GM18507 (cell line): Measurements from ENCODE around the gene NAV1.

Source experiments
- DNase-seq: peaks from one replicate; pipeline ENCODE4 v3.0.0; 2011; ENCODE audit warnings: low read depth; ENCODE audit not compliant: insufficient read length; ENCODE audit errors: extremely low spot score
- FAIRE-seq: peaks from 2 replicates; lab custom pipeline; 2011; peaks lifted over from hg19 to GRCh38; lab: Jason Lieb, UNC

NAV1 gene

DNA sequence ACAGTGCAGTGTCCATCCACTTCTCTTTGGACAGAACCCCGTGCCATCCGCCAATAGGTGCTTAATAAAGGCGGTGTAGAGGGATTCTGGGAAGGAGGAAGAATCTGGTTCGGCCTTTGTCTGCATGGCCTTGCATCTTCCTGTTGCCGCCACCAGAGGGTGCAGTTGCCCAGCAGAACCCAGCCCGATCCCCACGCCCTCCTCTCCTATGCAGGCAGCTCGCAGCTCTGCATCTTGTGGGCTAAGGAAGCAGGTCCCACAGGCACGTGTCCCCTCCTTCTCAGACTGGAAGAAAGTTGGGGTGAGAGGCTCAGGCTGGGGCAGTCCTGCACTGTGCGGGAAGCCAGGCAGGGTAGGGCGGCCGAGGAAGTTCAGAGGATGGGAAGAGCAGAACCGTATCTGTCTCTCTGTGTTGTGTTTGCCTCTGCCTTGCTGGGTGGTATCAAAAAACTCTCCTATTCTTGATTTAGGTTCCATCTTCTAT lies 20.8 kb downstream of the NAV1 start:
- DNase-seq (peak; percentile 64), FAIRE-seq (peak; percentile 91)

DNA sequence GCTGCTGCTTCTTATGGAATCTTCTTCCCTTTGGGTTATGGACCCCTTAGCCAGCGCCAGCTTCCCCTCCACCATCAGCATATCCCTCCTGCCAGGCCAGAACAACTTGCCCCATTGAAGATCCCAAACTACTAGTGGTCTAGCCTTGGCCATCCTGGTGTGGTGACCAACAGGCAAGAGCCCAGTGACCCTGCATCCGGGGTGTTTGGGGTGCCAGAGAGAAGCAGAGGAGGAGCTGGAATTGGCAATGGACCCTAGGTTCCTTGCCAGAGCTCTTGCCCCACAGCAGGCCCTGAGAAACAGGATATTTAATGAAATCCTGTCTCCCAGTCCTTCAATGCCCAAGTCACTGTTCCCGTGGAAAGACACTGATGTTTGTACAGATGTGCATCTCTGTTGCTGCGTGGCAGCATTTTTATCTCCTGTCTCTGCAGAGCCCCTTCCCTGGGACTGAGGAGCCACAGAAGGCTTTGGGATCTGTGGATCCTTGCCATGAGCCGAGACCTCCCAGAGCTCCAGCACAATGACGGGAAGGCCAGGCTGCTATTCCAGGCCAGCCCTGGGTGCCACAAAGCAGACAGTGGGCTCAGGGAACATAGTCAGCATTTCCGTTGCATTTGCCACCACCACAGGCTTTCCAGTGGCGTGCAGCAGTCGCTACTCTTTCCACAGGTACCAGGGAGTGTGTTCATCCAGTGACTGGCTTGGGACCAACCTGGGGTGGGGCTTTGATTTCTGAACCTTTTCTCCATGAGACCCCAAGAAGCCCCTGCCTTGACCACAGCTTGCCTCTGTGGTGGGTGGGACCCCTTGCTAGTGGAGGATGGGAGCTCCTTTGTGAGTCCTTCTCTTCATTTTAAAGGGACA lies 21.6 kb downstream of the NAV1 start:
- FAIRE-seq = no peak
- DNase-seq = no peak

DNA sequence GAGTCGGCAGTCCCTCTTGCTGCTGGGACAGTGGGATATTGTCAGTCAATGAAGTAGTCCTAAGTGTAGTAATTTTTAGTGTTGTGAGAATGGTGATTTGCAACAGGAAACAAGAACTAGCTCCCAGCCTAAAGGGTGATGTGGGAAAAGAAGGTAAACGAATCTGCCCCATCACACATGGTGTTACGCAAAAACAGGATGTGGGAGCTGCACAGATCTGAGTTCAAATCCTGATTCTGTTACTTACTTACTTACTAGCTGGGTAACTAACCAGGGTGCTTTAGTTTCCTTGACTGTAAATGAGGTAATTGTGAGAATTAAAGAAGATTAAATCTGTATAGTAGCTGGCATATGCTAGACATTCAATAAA lies 22.3 kb downstream of the NAV1 start:
- DNase-seq = no peak
- no peak for FAIRE-seq

DNA sequence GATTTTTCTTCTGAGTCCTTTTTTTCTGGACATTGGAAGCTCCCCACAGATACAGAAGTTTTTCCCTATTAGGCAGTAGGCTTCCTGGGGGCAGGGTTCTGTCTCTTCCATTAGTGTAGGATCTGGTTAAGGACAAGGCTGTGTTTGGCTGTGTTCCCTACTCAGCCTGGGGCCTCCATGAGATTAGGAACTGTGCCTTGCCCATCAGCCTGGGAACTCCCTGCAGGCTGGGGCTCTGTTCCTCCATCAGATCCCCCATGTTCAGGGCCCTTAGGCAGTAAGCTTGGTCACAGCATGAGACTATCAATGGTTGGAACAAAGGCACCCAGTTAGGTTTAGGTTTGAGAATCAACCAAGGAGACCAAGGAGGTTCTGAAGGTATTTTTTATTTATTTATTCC lies 22.7 kb downstream of the NAV1 start:
- FAIRE-seq (no peak), DNase-seq (no peak)

DNA sequence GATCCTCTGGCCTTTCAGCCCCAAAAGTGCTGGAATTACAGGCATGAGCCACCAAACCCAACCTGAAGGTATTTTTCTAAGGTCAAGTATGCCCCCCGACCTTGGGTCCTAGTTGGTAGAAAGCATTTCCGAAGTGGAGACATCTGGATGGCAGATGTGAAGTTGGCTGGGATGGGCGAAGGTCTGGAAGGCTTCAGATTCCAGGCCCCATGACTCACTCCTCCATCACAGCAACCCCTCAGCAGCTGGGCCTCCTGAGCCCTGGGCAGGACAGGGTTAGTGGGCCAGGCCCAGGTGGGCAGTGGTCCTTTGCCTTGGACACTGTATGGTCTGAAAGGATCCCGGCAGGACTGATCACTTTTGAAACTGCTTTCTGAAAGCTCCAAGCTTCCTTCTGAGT lies 23.3 kb downstream of the NAV1 start:
- DNase-seq (no peak), FAIRE-seq (no peak)

DNA sequence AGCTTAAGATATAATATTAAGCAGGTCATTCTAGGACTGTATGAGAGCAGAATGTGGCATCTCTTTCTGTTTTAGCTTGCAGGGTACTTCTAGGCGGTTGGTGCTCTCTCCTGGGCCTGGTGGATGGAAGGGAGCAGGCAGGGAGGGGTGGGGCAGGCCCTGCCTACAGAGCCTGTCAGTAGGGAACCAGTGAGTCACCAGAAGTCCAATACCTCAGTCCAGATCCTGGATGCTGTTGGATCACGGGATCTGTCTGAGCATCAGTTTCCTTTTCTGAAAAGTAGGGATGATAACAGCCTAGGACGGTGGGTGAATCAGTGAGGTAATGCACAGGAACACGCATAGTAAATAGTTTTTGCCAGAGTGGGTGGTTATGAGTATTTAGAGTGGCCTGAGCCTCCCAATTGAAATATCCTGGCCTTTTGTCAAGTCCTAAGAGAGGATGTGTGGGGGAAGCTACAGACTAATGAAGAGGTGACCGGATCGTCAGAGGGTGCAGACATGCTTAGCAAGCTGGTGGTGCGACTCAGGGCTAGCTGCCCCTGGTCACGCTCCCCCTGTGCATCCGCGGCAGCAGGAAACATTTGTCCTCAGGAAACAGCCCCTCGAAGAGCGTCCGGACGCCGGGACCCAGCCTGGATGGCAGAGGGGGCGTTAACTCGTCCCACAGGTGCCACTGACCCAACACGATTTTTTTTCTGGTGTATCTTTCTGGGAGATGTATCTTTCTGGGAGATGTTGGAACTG lies 23.9 kb downstream of the NAV1 start:
- DNase-seq (no peak), FAIRE-seq (no peak)

DNA sequence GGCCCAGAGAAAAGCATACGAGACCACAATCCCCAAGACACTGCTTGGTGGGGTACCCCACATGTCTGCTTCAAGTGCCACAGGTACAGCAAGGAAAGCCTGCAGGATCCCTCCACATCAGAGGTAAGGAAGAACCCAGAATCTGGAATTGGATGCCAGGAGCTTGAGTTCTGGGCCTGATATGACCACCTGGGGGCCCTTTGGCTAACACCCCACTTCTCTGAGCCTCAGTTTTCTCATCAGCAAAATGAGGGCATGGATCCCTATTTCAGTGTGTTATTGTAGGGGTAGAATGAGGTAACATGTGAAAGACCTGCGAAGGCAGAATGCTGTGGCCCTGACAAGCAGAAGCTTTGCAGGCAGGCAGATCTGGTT lies 24.5 kb downstream of the NAV1 start:
- no peak for FAIRE-seq

DNA sequence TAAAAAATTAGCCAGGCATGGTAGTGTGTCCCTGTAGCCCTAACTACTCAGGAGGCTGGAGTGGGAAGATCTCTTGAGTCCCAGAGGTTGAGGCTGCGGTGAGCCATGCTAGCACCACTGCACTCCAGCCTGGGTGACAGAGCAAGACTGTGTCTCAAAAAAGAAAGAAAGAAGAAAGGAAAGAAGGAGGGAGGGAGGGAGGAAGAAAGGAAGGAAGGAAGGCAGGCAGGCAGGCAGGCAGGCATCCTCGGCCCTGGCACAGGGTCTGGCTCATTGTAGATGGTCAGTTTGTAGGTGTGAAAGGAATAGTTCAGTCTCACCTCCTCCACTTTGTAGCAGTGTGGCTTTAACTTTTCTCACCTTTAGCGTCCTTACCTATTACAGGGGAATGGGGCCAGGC lies 25.0 kb downstream of the NAV1 start:
- FAIRE-seq = no peak
- no peak for DNase-seq

More for the DNA sequence above, 24.5 kb downstream of the NAV1 start:
- DNase-seq = no peak

DNA sequence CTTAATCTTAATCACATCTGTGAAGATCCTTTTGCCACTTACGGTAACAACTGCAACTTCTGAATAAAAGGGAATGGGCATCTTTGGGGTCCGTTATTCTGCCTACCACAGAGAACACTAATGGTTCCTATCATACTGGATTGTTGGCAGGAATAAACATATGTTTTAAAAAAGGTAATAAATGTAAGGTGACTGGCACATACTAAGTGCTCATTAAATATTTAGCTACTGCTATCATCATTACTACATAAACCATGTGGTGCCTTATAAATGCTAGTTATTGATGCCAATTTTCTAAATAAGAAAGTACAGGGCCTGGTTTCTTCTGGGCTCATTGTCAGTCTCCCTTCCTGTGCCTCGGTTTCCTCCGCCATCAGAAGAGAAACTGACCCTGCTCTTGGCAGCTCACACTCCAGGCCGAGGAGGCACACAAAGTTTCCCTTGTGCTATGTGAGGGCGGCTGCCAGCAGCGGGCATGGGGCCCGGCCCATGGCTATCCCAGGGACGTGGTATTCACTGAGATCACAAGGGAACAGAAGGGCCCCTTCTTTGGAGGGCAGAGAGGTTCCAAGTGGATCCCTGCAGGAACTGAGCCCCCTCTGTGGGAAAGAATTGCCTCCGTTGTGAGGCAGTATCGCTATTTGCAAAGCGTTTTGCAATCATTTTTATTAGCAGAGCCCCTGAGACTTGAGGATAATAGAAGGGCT lies 26.2 kb downstream of the NAV1 start:
- FAIRE-seq = no peak

DNA sequence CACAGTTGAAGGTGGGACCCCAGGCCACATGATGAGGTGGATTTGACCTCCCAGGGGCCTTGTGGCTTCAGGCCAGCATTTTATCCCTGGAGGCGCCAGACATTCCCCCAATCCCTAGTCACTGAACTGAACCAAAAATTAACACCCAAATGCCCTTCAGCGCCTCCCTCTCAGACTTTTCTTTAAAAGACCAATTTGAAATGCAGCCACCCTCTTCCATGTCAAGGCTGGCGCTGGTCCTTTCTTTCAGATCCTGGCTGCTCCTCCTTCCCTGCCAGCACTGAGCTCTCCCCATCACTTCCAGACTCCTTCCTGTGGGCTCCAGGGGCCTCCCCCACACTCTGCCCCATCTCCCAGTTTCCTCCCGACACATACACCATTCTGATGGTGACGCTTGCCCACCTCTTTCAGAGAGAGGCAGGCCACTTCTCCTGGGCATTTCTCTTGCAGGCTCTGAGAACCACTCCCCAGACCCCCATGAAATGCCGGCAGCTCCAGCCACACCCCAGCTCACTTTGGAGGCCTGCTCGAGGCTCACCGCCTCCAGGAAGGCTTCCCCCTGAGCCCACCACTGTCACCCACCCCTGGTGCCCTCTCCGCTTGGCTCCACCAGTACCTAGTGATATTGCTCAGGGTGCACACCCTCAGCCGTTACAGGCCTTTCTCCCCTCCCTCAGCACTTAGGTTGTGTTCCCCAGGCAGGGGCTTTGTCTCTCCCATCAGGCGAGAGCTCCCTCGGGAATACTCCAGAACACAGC lies 27.0 kb downstream of the NAV1 start:
- FAIRE-seq (no peak), DNase-seq (no peak)

More for the DNA sequence above, 26.2 kb downstream of the NAV1 start:
- DNase-seq = no peak

DNA sequence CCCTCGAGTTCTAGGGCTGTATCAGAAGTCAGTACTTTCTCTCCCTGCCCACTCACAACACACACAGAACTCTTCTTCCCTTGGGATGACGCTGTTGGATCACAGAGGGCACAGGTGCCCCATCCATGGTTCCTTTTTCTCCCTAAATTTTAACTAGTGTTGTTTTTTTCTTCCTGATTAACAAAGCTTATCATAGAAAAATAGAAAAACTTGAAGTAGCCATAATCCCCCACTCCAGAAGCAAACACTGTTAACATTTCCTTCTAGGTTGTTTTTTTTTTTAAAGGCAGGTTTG lies 27.5 kb downstream of the NAV1 start:
- no peak for FAIRE-seq
- no peak for DNase-seq

DNA sequence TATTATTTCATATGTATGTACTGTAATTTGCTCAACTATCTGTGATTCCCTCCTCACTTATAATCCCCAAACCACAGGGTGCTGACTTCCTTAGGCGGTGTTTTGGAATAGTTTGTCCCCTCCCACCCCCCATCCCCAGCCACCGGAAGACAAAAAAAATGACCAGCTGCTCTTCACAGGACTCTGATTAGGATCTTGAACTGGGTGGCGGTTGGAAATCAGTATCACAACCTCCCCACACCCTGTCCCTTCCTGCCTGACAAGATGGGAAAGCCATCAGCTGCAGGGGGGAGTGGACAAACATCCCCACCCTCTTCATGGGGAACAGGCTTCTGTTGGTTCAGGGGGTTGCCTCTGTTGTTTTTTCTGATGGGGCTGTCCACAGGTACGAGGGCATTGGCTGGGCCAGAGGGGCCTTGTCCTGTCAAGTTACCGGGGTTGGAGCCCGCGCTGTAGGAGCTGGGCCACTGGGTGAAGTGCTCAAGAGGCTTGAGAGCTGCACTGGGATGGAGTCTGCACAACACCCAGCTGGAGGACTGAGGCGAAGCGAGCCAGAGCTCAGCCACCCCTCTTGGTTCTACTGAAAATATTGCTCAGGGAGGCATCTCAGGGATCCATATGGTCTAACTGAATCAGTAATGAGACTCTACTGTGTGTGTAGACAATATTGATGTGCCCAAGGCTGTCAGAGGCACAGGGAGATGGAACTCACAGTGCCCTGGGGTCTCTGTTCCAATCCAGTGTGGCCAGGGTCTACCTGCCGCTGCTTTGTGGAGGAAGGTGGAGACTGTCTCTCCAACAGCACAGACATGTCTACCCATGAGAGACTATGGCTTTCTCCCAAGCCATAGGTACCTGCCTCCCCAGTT lies 28.2 kb downstream of the NAV1 start:
- FAIRE-seq (no peak), DNase-seq (no peak)

DNA sequence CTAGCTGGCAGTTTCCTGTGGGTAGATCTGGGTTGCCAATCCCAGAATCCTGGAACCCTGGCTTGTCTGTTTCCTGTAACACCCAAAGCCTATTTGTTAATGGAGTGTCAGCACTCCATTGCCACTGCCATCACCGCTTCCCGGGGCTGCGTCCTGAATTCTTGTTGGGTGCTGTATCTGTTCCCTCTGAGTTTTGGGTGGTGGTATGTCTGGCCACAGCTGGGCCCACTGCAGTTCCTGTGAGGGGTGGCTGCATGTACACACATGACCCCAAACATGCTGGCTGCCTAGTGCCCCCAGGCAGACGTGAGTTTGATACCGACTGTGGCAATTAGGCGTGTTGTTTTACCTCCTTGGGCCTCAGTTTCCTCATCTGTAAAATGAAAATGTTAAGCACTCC lies 29.3 kb downstream of the NAV1 start:
- no peak for FAIRE-seq
- no peak for DNase-seq

DNA sequence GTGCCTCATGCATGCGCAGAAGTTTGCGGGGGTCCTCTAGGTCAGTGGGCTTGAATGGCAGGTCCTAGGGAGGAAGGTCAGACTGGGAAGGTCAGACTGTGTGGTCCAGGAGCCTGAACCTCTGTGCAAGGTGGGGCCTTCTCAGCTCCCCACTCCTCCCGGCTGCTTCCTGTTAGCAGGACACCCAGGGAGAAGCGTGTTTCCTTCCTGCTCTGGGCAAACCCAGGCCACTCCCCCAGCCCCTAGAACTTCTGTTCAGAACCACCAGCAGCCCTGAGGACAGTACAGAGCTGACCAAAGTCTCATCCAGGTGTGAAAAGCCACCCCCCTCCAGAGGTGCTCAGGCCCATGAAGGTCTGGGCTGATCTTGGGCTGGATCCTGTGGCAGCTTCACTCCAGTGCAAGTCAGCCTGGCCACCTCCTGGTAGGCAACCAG lies 29.9 kb downstream of the NAV1 start:
- FAIRE-seq = no peak
- no peak for DNase-seq

DNA sequence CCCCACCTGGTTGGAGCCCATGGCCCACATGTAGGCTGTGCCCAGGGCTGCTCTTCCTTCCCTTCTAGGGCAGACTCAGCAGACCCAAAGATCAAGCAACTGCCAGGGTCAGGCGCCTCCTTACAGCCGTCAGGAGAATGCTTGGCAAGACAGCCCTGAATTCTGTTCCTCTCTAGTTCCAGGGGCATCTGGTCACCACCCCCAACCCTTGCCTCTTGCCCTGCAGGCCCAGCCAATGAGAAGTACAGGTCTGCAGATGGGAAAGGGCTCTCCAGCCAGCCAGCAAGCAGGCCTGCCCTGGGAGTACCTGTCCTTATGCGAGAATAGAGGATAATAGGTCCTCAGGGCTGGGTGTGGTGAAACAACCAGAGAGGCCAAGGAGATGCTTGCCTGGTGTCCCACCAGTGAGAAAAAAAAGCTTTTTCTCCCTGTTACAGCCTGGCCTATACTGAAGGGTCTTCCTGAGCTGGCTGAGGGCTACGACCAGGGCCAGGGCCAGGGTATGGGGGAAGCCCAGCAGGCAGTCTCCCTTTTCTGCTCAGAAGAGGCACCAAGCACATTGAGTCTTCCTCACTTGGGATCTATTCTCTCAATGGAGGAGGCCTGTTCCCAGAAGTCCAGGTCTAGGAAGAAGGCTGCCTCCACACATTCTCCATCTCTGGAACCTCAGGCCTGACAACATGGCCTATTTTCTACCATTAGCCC lies 31.4 kb downstream of the NAV1 start:
- FAIRE-seq (no peak), DNase-seq (no peak)

DNA sequence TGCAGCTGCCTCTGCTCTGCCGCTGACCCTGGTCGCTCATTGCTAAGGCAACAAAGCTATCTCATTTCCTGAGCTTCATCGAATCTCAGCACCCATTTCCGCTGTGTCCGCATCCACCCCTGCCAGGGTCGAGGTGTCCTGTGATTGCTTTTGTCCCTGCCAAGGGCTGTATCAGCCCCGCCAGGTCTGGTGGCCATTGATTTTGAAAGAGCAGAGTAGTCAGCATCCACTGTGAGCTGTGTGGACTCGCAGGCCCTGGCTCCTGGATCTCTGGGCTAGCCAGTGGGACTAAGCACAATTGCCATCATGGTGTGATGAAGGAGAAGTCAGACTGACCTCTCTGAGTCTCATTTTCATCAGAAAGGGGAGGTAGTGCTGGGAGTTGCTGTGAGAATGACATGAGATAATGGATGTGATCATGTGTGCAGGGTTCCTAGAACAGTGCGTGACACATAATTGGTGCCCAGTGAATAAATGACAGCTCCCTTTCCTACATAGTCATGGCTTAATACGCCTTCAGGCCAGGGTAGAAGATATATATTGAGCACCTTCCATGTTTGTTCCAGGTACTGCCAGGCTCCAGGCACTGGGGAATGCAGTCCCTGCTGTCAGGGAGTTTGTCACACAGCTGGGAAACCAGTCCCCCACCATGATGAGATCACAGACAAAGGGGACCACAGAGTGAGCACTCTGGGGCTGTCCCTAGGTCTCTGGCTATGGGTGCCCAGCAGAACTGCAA lies 32.1 kb downstream of the NAV1 start:
- FAIRE-seq = no peak
- no peak for DNase-seq

DNA sequence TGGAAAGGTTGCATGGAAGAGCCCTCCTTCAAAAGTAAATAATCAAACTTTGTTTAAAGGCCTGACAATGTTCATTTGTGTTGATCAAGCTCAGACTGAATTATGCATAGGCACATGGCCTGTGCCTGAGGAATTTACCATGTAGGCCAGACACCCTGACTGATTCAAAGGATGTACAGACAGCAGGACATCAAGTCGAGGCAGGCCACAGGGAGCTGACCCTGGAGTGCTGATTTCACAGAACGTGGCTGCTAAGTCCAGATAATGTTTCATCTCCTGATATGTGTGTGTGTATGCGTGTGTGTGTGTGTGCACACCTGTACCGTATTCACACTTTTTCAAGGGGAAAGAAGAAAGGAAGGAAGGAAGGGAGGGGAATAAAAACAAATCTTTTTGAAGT lies 34.1 kb downstream of the NAV1 start:
- FAIRE-seq (no peak), DNase-seq (no peak)

DNA sequence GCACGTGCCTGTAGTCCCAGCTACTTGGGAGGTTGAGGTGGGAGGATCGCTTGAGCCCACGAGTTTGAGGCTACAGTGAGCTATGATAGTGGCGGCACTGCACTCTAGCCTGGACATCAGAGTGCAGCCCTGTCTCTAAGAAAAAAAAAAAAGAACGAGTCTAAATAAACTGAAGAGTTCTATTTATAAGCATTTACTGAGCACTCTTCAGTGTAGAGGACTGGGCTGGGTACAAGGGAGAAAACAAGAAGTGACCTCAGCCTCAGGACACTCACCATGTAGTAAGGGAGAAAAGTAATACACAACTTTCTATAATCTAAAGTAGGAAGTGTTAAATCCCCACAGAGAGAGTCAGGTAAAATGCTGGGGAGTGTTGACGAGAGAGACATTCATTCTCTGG lies 35.0 kb downstream of the NAV1 start:
- DNase-seq (no peak), FAIRE-seq (no peak)
